ENCODE measurements around the gene F7.

F7 gene

DNA sequence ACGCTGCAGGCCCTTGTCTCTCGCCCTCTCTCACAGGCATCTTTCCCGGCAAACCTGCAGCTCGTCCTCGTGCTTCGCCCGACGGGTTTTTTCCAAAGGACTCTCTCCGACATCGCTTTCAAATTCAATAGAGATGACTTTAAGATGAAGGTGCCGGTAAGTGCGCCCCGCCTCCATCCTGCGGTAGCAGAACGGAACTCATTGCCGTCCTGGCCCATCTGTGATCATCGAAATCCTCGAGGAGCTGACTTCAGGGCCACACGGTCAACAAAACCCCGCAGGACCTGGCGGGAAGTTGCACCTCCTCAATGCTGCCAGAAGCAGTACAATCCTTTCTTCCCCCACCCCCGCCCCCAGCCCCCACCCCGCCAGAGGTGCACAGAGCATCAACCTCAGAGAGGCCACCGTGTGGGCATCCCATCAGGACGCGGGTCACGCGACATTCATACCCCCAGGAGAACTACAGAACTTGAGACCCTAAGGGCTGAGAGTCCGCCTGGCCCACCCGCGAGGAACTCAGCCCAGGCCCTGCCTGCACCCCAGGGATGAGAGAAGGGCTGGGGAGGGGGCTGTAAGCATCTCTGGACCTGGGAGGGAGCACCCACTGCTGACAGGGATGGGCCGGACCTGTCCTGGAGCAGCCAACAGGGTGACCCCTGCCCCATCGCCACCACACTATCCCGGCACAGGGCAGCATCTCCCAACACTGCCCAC is 44.9 kb upstream of the F7 start:
- no peak for DNase-seq (ENCODE audit: low read depth in 2 of 2)
- TF ChIP-seq, protein P1, sequence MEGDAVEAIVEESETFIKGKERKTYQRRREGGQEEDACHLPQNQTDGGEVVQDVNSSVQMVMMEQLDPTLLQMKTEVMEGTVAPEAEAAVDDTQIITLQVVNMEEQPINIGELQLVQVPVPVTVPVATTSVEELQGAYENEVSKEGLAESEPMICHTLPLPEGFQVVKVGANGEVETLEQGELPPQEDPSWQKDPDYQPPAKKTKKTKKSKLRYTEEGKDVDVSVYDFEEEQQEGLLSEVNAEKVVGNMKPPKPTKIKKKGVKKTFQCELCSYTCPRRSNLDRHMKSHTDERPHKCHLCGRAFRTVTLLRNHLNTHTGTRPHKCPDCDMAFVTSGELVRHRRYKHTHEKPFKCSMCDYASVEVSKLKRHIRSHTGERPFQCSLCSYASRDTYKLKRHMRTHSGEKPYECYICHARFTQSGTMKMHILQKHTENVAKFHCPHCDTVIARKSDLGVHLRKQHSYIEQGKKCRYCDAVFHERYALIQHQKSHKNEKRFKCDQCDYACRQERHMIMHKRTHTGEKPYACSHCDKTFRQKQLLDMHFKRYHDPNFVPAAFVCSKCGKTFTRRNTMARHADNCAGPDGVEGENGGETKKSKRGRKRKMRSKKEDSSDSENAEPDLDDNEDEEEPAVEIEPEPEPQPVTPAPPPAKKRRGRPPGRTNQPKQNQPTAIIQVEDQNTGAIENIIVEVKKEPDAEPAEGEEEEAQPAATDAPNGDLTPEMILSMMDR (IDR thresholded peaks at IDR 0.05; ENCODE audit: low read depth, low read length) = no peak
- H3K4me3 ChIP-seq (replicated peaks in 1 of 2; ENCODE audit: low read depth in 2 of 2, low read length in 2 of 2) = no peak overlapping the region

DNA sequence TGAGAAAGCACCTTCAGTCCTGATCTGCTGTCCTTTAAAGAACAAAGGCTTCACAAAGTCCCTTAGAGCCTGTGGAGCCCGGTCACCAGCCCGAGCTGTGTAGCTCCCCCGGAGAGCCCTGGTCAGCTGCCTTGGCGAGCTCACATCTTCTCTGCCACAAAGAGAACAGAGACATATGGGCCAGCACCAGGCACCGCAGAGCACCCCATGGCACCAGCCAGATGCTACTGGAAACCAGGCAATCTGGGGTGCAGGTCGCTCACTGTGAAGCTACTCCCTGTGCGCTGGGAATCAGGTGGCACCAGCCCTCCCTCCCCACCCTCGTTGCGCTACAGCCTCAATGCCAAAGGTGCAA is 44.3 kb upstream of the F7 start:
- no peak for DNase-seq (ENCODE audit: low read depth in 2 of 2)
- H3K4me3 ChIP-seq (replicated peaks in 1 of 2; ENCODE audit: low read depth in 2 of 2, low read length in 2 of 2) = no peak overlapping the region
- TF ChIP-seq, protein P1 (IDR thresholded peaks at IDR 0.05; ENCODE audit: low read depth, low read length) = no peak

DNA sequence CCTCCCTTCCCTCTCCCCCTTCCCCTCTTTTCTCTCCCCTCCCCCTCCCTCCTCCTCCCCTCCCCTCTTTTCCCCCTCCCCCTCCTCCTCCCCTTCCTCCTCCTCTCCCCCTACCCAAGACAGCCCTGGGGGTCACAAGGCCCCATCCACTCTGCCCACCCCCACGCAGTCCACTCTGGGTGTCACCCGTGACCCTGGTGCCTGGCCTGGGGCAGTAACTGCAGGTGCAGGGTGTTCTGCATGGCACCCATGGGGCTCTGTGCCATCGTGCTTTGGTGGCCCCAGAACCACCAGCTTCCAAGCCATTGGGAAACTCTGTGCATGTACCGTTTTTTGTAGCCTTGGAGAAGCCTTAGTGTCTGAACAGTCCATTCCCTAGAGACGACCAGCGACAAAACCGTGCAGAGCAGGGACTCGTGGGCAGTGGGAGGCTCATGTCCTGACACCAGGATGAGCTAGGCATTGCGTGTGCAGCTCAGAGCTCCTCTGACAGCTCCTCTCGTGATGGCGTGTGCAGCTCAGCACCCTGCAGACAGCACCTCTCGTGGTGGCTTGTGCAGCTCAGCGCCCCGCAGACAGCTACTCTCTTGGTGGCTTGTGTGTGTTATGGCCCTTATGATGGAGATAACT is 43.7 kb upstream of the F7 start:
- no peak for DNase-seq (ENCODE audit: low read depth in 2 of 2)
- H3K4me3 ChIP-seq (replicated peaks in 1 of 2; ENCODE audit: low read depth in 2 of 2, low read length in 2 of 2) = no peak overlapping the region
- TF ChIP-seq, protein P1 (IDR thresholded peaks at IDR 0.05; ENCODE audit: low read depth, low read length) = no peak

DNA sequence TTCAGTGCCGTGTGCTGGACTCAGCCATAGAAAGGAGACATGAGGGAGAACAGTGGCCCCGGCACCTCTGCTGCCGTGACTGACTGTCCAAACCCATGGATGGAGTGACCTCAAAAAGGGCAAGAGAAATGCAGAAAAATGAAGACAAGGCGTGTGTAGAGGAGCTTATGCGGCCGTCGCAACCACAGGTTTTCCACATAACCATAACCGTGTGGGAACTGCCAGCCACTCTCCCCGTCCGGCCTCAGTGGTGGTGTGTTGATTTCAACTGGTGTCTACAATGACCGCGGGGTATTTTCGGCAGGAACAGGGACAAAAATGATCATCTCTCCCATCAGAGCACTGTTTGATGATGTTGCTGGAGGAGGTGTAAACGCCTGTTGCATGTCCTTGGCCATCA is 42.9 kb upstream of the F7 start:
- DNase-seq (ENCODE audit: low read depth in 2 of 2) = no peak
- no peak overlapping the region for H3K4me3 ChIP-seq (replicated peaks in 1 of 2; ENCODE audit: low read depth in 2 of 2, low read length in 2 of 2)
- TF ChIP-seq, protein P1 (IDR thresholded peaks at IDR 0.05; ENCODE audit: low read depth, low read length) = no peak

DNA sequence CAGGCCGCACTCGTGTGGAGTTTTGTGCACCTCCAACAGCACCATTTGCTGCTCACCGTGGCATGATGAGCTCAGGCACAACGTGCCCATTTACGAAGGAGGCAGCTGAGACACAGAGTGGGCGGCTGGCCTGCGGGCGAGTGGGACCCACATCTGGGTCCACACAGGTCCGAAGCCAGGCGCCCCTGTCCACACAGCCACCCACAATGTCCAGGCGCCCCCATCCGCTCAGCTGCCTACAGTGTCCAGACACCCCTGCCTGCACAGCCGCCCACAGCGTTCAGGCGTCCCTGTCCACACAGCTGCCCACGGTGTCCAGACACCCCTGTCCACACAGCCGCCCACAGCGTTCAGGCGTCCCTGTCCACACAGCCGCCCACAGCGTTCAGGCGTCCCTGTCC is 42.5 kb upstream of the F7 start:
- no peak overlapping the region for H3K4me3 ChIP-seq (replicated peaks in 1 of 2; ENCODE audit: low read depth in 2 of 2, low read length in 2 of 2)
- no peak for DNase-seq (ENCODE audit: low read depth in 2 of 2)
- TF ChIP-seq, protein P1 (IDR thresholded peaks at IDR 0.05; ENCODE audit: low read depth, low read length) = no peak

DNA sequence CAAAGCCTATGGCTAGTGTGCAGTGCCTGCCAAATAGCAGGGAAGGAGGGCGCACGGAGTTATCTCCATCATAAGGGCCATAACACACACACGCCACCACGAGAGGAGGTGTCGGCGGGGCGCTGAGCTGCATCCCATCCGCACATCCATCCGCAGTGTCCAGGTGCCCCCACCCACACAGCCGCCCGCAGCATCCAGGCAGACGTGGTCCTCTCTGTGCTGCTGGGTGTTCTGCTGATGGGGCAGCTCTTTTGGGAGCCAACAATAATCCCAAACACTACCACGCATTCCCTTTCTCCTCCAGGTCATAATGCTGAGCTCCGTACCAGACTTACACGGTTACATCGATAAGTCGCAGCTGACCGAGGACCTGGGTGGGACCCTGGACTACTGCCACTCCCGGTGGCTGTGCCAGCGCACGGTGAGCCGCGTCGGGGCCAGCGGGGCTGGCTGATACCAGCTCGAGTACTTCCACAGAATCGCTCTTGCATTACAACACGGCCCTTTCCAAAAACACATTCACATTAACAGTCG is 41.5 kb upstream of the F7 start:
- DNase-seq (ENCODE audit: low read depth in 2 of 2) = no peak
- TF ChIP-seq, protein P1 (IDR thresholded peaks at IDR 0.05; ENCODE audit: low read depth, low read length) = no peak
- H3K4me3 ChIP-seq (replicated peaks in 1 of 2; ENCODE audit: low read depth in 2 of 2, low read length in 2 of 2) = no peak overlapping the region
